Testis (tissue), 2 donors: ENCODE data around the gene VWF.

Experiments
- CTCF ChIP-seq, 3 experiments: fragments of 450-650 bp in 2 of 3; fragments of 200-600 bp in 1 of 3; sonication (generic) in 1 of 3; IDR thresholded peaks; one replicate each; pipeline ENCODE4 v1.5.1; 2016 to 2019; ENCODE audit warnings: antibody characterized with exemption in 3 of 3, mild to moderate bottlenecking in 2 of 3, moderate library complexity in 1 of 3
- POLR2A ChIP-seq: fragments of 450-650 bp; IDR thresholded peaks from one replicate; pipeline ENCODE4 v1.6.1; 2017; ENCODE audit warnings: antibody characterized with exemption, mild to moderate bottlenecking, moderate library complexity

- TF ChIP-seq POLR2A (no peak), CTCF (IDR thresholded peaks at IDR 0.05) (no peak)
These were observed 8.0 kb upstream of the VWF start for GRCh38 chr12:6132496-6132895.
